ENCODE results near the gene HSD17B14. TPM values are rescaled to one million over a fixed set of nuclear protein-coding genes. Genes with fewer than 3 reads are reported as not detected.
"Not testable (repeated sequence)": the region's sequence is repeated elsewhere in the genome, so short reads cannot be mapped to it uniquely, and the experiment has no call there.

The HSD17B14 gene
- total RNA-seq, 8 experiments from 2014 or later, result 1.6 to 27.3 (median 5.4) TPM

DNA sequence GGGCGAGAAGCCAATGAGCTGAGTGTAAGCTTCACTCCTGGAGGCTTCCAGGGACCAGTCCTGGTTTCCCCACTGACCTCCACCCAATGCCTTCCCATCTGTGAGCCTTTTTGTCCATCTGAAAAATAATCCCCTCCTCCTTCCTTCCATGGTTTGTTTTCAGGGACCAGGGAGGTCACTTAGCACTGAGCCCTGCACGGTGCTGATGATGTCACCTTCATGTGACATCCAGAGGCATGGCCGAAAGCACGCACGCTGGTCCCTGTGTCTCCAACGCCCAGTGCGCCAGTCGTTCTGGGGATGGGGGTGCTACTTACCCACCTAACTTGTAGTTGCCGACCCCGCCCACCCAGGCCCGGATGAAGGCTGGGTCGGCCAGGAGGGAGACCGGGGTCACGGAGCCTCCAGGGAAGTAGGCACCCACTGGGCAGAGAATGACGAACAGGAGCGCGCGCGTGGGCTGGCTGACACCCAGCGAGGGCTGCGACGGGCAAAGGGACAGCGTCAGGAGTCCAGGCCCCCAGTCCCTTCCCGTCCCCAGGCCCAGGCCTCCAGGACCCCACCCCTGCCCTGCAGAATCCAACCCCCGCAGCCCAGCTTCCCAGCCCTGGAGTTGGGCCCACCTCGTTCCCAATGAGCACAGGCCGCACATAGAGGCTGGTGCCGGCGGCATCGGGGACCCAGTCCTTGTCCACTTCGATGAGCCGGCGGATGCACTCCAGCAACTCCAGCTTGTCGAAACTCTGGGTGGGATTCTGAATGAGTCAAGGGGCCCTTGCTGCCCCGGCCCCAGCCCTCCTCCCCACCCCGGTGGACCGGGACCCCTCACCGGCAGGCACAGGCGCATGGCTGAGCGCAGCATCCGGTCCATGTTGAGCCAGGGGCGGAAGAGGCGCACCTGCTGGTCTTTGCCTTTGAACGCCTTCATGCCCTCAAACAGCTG is 36.7 kb downstream of the HSD17B14 start:
- no peak overlapping the region for H3K4me3 ChIP-seq
- peak overlapping the region; percentile 8 to 70 for H3K27ac ChIP-seq
- peaks cover 2 to 13% of the 10 kb centered on the region in 2 donors for H3K4me1 ChIP-seq (replicated peaks in 1 of 2)
- in situ Hi-C loops (cut with MboI; ENCODE audit: low pct_unique_long_range_greater_than_20kb in 2 of 9, low sequenced_read_pairs in 9 of 9, unreplicated experiment in 9 of 9), result loop anchor here in 7 of 9 experiments (10.0 to 25.0 kb wide), 2 partner anchors 163 to 175 kb away; partner anchors contain the start of genes BAX (in 6 of the 7) and FTL (in 6 of the 7)
- peak in 1 of 8 experiments; percentile 0 for ATAC-seq (replicated peaks in 6 of 8)
- WGBS, 10 experiments, result 50 to 100% (median 96%) methylated on average over 2 to 5 of the region's 44 CpGs; no CpG with 5 or more reads in 5 of the 10 experiments

DNA sequence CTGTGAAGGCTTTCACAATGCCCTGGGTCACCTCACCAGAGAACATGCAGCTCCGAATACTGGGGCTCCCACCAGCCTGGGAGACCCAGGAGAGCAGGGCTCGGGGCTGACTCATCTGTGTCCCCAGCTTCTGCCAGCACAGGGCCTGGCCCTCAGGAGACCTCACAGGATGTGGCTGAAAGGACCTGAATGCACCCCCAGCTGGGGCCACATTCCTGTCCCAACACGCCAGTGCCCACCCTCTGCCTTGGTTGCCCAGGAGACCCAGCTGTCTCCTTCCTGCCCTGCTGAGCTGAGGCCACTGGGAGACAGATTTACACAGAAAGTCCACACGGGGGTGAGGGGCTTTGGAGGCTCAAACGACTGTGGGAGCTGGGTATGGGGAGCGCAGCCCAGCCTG is 37.4 kb downstream of the HSD17B14 start:
- in situ Hi-C loops (cut with MboI; ENCODE audit: low pct_unique_long_range_greater_than_20kb in 2 of 9, low sequenced_read_pairs in 9 of 9, unreplicated experiment in 9 of 9), result loop anchor here in 7 of 9 experiments (10.0 to 25.0 kb wide), 2 partner anchors 163 to 176 kb away; partner anchors contain the start of genes BAX (in 6 of the 7) and FTL (in 6 of the 7)
- ATAC-seq (replicated peaks in 6 of 8), result peak in 1 of 8 experiments; percentile 39
- WGBS, 10 experiments, result 62% methylated on average over 2 of the region's 6 CpGs; no CpG with 5 or more reads in 9 of the 10 experiments
- Histone ChIP-seq H3K4me3 (no peak overlapping the region), H3K4me1 (replicated peaks in 1 of 2) (peaks cover 2 to 15% of the 10 kb centered on the region in 2 donors), H3K27ac (peak overlapping the region; percentile 8 to 70)

DNA sequence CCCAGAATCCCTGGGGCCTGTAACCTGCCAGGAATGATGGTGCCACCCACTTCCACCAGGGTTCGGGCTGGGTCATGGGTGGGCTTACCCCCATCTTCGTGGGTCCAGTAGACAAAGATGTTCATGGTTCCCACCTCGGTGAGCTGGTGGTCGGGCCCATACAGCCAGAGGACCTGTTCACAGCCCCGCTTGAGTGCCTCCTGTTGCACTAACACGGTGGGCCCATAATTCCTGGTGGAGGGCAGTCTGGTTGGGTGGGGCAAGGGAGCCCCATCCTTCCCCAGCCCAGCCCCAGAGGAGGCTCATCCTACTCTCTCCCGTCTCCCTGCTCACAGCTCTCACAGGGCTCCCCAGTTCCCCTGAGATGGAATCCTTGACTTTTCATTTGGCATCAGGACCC is 39.2 kb downstream of the HSD17B14 start:
- WGBS, 10 experiments, result no CpG with 5 or more reads among the region's 7 CpGs
- H3K4me1 ChIP-seq (replicated peaks in 1 of 2), result peaks cover 2 to 15% of the 10 kb centered on the region in 2 donors
- no peak for ATAC-seq (replicated peaks in 6 of 8)
- H3K27ac ChIP-seq, result no peak overlapping the region
- no peak overlapping the region for H3K4me3 ChIP-seq
- in situ Hi-C loops (cut with MboI; ENCODE audit: low pct_unique_long_range_greater_than_20kb in 2 of 9, low sequenced_read_pairs in 9 of 9, unreplicated experiment in 9 of 9), result loop anchor here in 7 of 9 experiments (10.0 to 25.0 kb wide), 2 partner anchors 165 to 178 kb away; partner anchors contain the start of genes BAX (in 6 of the 7) and FTL (in 6 of the 7)

DNA sequence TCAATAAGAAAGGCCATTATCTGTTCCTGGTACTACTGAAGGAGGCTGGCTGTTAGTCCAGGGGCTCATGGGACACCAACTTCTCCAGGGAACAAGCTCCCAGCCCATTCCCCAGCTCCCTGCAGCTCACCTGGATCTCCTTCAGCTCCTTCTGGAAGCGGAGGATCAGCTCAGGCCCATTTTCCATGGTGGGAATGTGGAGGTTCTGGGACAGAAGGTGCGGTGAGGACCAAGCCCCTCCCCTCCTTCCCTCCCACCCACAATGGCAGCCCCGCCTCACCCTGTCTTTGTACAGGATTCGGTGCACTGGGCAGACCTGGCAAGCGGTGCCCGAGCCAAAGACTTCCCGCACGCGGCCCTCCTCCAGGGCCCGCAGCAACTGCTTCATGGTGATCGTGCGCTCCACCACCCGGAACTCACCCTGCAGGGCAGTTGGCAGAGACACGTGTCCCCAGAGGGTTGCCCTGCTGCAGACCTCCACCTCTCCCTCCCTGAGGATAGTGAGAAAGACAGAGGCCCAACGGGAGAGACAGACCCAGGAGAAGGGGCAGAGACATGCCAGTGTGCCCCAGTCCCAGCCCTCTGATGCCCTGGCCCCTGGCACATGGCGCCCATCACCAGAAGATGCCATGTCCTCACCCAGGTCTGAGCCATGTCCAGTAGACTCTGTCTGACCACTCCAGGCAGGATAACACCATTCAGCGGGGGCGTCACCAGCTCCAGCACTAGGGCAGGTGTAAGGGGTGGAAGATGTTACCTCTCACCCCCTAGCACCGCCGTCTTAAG is 39.8 kb downstream of the HSD17B14 start:
- H3K27ac ChIP-seq, result no peak overlapping the region
- in situ Hi-C loops (cut with MboI; ENCODE audit: low pct_unique_long_range_greater_than_20kb in 2 of 9, low sequenced_read_pairs in 9 of 9, unreplicated experiment in 9 of 9), result loop anchor here in 7 of 9 experiments (10.0 to 25.0 kb wide), 2 partner anchors 166 to 178 kb away; partner anchors contain the start of genes BAX (in 6 of the 7) and FTL (in 6 of the 7)
- WGBS, 10 experiments, result 92 to 96% methylated on average over 2 to 5 of the region's 20 CpGs; no CpG with 5 or more reads in 8 of the 10 experiments
- ATAC-seq (replicated peaks in 6 of 8), result no peak
- H3K4me3 ChIP-seq, result no peak overlapping the region
- peaks cover 2 to 15% of the 10 kb centered on the region in 2 donors for H3K4me1 ChIP-seq (replicated peaks in 1 of 2)

DNA sequence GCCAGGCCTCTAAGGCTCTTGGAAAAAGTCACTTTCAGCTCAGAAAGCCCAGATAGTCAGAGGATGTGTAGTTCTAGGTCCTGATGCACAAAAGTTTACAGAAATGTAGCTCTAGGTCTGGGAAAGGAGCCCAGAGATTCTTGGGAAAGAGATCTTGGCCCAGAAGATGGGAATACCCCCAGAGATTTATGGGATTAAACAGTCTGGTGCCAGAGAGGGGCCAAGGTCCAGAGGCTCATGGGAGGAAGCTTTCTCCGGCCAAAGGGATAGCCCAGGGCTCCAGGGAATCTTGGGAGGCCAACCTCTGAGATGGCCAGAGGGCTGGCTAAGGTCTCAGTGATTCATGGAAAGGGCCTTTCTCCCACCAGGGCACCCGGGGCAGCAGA is 40.6 kb downstream of the HSD17B14 start:
- peak overlapping the region in 1 of 2 donors; percentile 25 for H3K27ac ChIP-seq
- H3K4me3 ChIP-seq, result peak overlapping the region in 1 of 5 donors; percentile 39
- peaks cover 2 to 15% of the 10 kb centered on the region in 2 donors for H3K4me1 ChIP-seq (replicated peaks in 1 of 2)
- WGBS, 10 experiments, result 63 to 75% methylated on average over 2 of the region's 2 CpGs; no CpG with 5 or more reads in 8 of the 10 experiments
- in situ Hi-C loops (cut with MboI; ENCODE audit: low pct_unique_long_range_greater_than_20kb in 2 of 9, low sequenced_read_pairs in 9 of 9, unreplicated experiment in 9 of 9), result loop anchor here in 7 of 9 experiments (10.0 to 25.0 kb wide), 2 partner anchors 167 to 179 kb away; partner anchors contain the start of genes BAX (in 6 of the 7) and FTL (in 6 of the 7)
- peak in 5 of 8 experiments; percentile 0 to 11 (median 8) for ATAC-seq (replicated peaks in 6 of 8)

DNA sequence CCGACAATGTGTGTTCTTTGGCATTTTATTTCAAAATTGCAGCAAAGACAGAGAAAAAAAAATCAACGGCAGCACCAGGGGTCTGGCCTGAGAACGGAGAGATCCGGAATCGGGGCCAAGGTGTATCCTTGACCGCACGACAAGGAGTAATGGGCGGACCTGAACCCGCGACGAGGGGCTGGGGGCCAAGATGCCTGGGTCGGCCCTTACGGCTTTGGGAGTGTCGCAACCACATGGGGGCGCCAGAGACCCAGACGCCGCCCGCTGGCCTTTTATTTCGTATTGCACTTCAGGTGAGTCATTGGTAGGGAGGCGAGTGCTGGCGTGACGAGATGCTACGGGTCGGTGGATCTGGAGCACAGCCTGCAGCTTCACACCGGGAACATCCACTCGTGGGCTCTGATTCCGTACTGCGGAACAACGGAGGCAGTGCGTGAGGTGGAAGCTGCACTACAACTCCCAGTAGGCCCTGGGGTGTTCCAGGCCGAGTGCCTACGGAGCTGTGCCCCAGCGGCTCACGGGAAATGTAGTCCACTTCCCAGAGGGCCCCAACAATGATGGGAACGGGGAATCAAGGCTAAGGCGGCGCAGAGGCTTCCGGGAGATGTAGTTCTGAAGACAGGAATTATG is 41.1 kb downstream of the HSD17B14 start:
- in situ Hi-C loops (cut with MboI; ENCODE audit: low pct_unique_long_range_greater_than_20kb in 2 of 9, low sequenced_read_pairs in 9 of 9, unreplicated experiment in 9 of 9), result loop anchor here in 7 of 9 experiments (10.0 to 25.0 kb wide), 2 partner anchors 167 to 180 kb away; partner anchors contain the start of genes BAX (in 6 of the 7) and FTL (in 6 of the 7)
- peak overlapping the region; percentile 36 to 47 (median 39) for H3K4me3 ChIP-seq
- WGBS, 10 experiments, result 0 to 17% (median 3%) methylated on average over 1 to 9 of the region's 38 CpGs; no CpG with 5 or more reads in 4 of the 10 experiments
- peak; percentile 95 to 99 (median 96) for ATAC-seq (replicated peaks in 6 of 8)
- H3K27ac ChIP-seq, result peak overlapping the region; percentile 74 to 80
- H3K4me1 ChIP-seq (replicated peaks in 1 of 2), result peaks cover 2 to 15% of the 10 kb centered on the region in 2 donors

DNA sequence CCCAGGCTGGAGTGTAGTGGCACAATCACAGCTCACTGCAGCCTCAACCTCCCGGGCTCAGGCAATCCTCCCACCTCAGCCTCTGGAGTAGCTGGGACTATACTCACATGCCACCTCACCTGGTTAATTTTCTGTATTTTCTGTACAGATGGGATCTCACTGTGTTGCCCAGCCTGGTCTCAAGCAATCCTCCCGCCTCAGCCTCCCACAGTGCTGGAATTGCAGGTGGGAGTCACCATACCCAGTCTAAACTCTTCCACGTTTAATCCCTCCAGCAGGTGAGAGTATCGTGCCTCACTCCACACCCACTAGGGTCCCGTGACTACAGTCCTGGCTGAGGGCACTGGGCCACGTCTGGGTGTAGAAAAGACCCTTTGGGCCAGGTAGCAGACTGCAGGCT is 42.0 kb downstream of the HSD17B14 start:
- in situ Hi-C loops (cut with MboI; ENCODE audit: low pct_unique_long_range_greater_than_20kb in 2 of 9, low sequenced_read_pairs in 9 of 9, unreplicated experiment in 9 of 9), result loop anchor here in 7 of 9 experiments (10.0 to 25.0 kb wide), 2 partner anchors 168 to 181 kb away; partner anchors contain the start of genes BAX (in 6 of the 7) and FTL (in 6 of the 7)
- H3K4me3 ChIP-seq, result no peak overlapping the region
- peaks cover 0 to 12% of the 10 kb centered on the region in 2 donors for H3K4me1 ChIP-seq (replicated peaks in 1 of 2)
- 67 to 92% (median 89%) methylated on average over 2 to 4 of the region's 6 CpGs; no CpG with 5 or more reads in 7 of the 10 experiments for WGBS, 10 experiments
- H3K27ac ChIP-seq, result peak overlapping the region; percentile 74 to 80
- no peak for ATAC-seq (replicated peaks in 6 of 8)

DNA sequence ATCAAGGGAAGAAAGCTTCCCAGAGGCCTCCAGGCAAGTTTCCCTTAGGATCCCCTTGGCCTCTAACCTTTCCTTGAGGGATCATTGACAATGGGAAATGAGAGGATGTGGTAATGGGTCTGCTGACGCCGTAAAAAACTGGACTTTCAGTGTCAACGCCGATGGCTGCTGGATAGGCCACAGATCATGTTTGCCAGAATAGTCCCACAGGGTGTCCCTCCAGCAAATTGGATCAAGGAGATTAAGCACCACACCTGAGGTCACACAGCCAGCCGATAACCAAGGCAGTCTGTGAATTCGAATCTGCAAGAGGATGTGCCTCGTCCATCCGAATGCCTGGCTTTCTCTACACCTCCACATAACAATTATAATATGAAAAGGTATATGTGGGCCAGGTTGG is 43.0 kb downstream of the HSD17B14 start:
- ATAC-seq (replicated peaks in 6 of 8), result no peak
- Histone ChIP-seq H3K4me1 (replicated peaks in 1 of 2) (peaks cover 0 to 6% of the 10 kb centered on the region in 2 donors), H3K27ac (no peak overlapping the region), H3K4me3 (no peak overlapping the region)
- in situ Hi-C loops (cut with MboI; ENCODE audit: low pct_unique_long_range_greater_than_20kb in 2 of 9, low sequenced_read_pairs in 9 of 9, unreplicated experiment in 9 of 9), result loop anchor here in 7 of 9 experiments (10.0 to 25.0 kb wide), 2 partner anchors 169 to 182 kb away; partner anchors contain the start of genes BAX (in 6 of the 7) and FTL (in 6 of the 7)
- WGBS, 10 experiments, result 38 to 85% (median 79%) methylated on average over 2 to 7 of the region's 8 CpGs; no CpG with 5 or more reads in 3 of the 10 experiments

DNA sequence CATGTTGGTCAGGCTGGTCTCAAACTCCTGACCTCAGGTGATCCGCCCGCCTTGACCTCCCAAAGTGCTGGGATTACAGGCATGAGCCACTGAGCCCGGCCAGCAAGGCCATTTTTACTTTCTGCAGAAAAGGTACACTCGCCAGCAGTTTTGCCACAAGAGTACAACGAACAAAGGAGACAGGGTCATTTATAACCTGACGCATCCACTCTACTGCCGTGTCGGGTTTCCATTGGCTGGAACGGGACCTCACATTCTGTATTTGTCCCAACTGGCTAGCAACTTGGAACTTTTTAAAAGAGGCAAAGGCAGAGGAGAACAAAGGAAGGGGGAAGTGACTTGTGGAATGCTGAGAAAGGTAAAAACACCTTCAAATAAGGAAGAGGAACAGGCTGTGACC is 49.0 kb downstream of the HSD17B14 start:
- WGBS, 10 experiments, result 74 to 100% (median 83%) methylated on average over 2 to 6 of the region's 9 CpGs; no CpG with 5 or more reads in 4 of the 10 experiments
- in situ Hi-C loops (cut with MboI; ENCODE audit: low pct_unique_long_range_greater_than_20kb in 2 of 9, low sequenced_read_pairs in 9 of 9, unreplicated experiment in 9 of 9), result loop anchor here in 7 of 9 experiments (10.0 to 25.0 kb wide), 2 partner anchors 57 to 175 kb away; partner anchors contain the start of genes BAX (in 6 of the 7) and FTL (in 6 of the 7)
- not testable (repeated sequence) for H3K4me1 ChIP-seq (replicated peaks in 1 of 2); H3K4me3 ChIP-seq; ATAC-seq (replicated peaks in 6 of 8); H3K27ac ChIP-seq

DNA sequence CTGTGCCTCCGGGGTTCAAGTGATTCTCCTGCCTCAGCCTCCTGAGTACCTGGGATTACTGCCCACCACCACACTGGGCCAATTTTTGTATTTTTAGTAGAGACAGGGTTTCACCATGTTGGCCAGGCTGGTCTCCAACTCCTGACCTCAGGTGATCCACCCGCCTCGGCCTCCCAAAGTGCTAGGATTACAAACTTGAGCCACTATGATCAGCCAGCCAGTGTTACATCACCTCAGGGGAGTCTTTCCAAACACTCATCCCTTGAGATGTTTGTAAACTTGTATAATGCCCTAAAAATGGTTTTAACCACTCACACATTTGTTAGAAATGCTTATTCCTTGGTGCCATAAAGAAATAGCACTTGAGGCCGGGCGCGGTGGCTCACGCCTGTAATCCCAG is 49.9 kb downstream of the HSD17B14 start:
- WGBS, 10 experiments, result 20 to 100% (median 100%) methylated on average over 1 to 5 of the region's 7 CpGs; no CpG with 5 or more reads in 5 of the 10 experiments
- not testable (repeated sequence) for H3K27ac ChIP-seq; H3K4me1 ChIP-seq (replicated peaks in 1 of 2); H3K4me3 ChIP-seq; ATAC-seq (replicated peaks in 6 of 8)
- in situ Hi-C loops (cut with MboI; ENCODE audit: low pct_unique_long_range_greater_than_20kb in 2 of 9, low sequenced_read_pairs in 9 of 9, unreplicated experiment in 9 of 9), result loop anchor here in 7 of 9 experiments (10.0 to 25.0 kb wide), 2 partner anchors 58 to 176 kb away; partner anchors contain the start of genes BAX (in 6 of the 7) and FTL (in 6 of the 7)

DNA sequence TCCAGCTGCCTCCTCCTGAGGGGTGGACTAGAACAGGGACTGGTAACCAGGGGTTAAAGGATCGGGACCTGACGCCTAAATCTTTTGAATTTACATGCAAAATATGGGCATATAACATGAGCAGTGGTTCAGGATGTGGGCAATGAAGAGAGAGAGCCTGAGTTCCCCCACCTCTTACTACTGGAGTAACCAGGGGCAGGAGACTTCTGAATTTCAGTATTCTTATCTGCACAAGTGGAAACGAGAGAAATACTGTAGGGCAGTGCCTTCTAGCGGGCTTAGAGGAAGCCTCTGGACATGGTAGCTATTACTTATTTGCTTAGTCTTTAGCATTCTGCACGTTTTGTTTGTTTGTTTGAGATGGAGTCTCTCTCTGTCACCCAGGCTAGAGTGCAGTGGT is 51.8 kb downstream of the HSD17B14 start:
- WGBS, 10 experiments, result 22 to 78% (median 50%) methylated on average over 1 to 4 of the region's 5 CpGs; no CpG with 5 or more reads in 4 of the 10 experiments
- Histone ChIP-seq H3K4me3 (no peak overlapping the region), H3K27ac (no peak overlapping the region), H3K4me1 (replicated peaks in 1 of 2) (peaks cover 10% of the 10 kb centered on the region in 2 donors)
- in situ Hi-C loops (cut with MboI; ENCODE audit: low pct_unique_long_range_greater_than_20kb in 2 of 9, low sequenced_read_pairs in 9 of 9, unreplicated experiment in 9 of 9), result loop anchor here in 7 of 9 experiments (10.0 to 25.0 kb wide), 2 partner anchors 60 to 178 kb away; partner anchors contain the start of genes BAX (in 6 of the 7) and FTL (in 6 of the 7)
- no peak for ATAC-seq (replicated peaks in 6 of 8)

Data from motor neuron (in vitro differentiated cells).